Left ventricle myocardium inferior (tissue), 1 donor: ENCODE data around the gene SP140. TPM values are rescaled to one million over a fixed set of nuclear protein-coding genes. Genes with fewer than 3 reads are reported as not detected.
"Not testable (repeated sequence)": the region's sequence is repeated elsewhere in the genome, so short reads cannot be mapped to it uniquely, and the experiment has no call there.

Experiments
- DNase-seq: peaks from one replicate; pipeline ENCODE4 v3.0.0-alpha.2; 2020
- H3K27ac ChIP-seq: fragments of 200-600 bp; replicated peaks from 2 replicates; pipeline ENCODE4 v1.8.0; 2021
- H3K27me3 ChIP-seq: fragments of 200-600 bp; 2 replicates; pipeline ENCODE4 v1.8.0; 2021; ENCODE audit warnings: low read depth
- H3K36me3 ChIP-seq: fragments of 200-600 bp; 2 replicates; pipeline ENCODE4 v1.8.0; 2021
- H3K4me1 ChIP-seq: fragments of 200-600 bp; 2 replicates; pipeline ENCODE4 v1.8.0; 2021
- H3K4me3 ChIP-seq: fragments of 200-600 bp; 2 replicates; pipeline ENCODE4 v1.8.0; 2021; ENCODE audit warnings: mild to moderate bottlenecking, moderate library complexity
- H3K9me3 ChIP-seq: fragments of 200-600 bp; replicated peaks from 2 replicates; pipeline ENCODE4 v1.8.0; 2021
- CTCF ChIP-seq: fragments of 200-600 bp; IDR thresholded peaks from 2 replicates; pipeline ENCODE4 v1.8.0; 2021; ENCODE audit warnings: antibody characterized with exemption, mild to moderate bottlenecking, borderline replicate concordance
- intact Hi-C: fragments of 100-400 bp; cut with micrococcal nuclease; formaldehyde crosslinking; loops from one replicate; pipeline ENCODE4 v1.11.0; 2022
- total RNA-seq: library from RNA; stranded (reverse); fragmentation: NEBNext Ultra II Directional; extraction: Animal tissue kit (Norgen Biotek cat#: 25700); gene quantifications from one replicate; pipeline ENCODE4 v1.2.1, GENCODE V29; 2021
- donor health status: DM: no; HTN: yes; CAD: no; lungs with severe emphysema.

The SP140 gene
- total RNA-seq, 1 donor from 2014 or later, result 1.3 TPM

- Histone ChIP-seq H3K4me3 (peak within 1 kb of the TSS; percentile 71), H3K36me3 (peaks cover 22% of the 10 kb centered on the region), H3K27me3 (no peaks in the 10 kb centered on the region), H3K27ac (peak within 1 kb of the TSS; percentile 91), H3K9me3 (no peaks in the 10 kb centered on the region), H3K4me1 (peaks cover 35% of the 10 kb centered on the region)
- intact Hi-C loops, result no loop called here
- no peak for TF ChIP-seq CTCF
- peak; percentile 65 for DNase-seq
Observed at GRCh38 chr2:230219419-230220331, 5.9 kb upstream of the SP140 start, which contains the start of gene SP110. TSS of gene SP110 (minus strand) at chr2:230219984. CDS start at chr2:230216927, 3,057 bp downstream.

GRCh38 chr2:230220347-230220969 lies 5.1 kb upstream of the SP140 start:
- no peak for DNase-seq
- Histone ChIP-seq H3K4me3 (peak overlapping the region; percentile 71), H3K27ac (peak overlapping the region; percentile 91), H3K27me3 (no peaks in the 10 kb centered on the region), H3K36me3 (peaks cover 14% of the 10 kb centered on the region), H3K9me3 (no peaks in the 10 kb centered on the region), H3K4me1 (peaks cover 35% of the 10 kb centered on the region)
- no peak for TF ChIP-seq CTCF
- intact Hi-C loops, result no loop called here

GRCh38 chr2:230221493-230221892 lies 4.0 kb upstream of the SP140 start:
- Histone ChIP-seq H3K27ac (no peak overlapping the region), H3K4me3 (no peak overlapping the region), H3K36me3 (peaks cover 4% of the 10 kb centered on the region), H3K27me3 (no peaks in the 10 kb centered on the region), H3K9me3 (no peaks in the 10 kb centered on the region), H3K4me1 (peaks cover 35% of the 10 kb centered on the region)
- intact Hi-C loops, result no loop called here
- TF ChIP-seq CTCF, result no peak
- no peak for DNase-seq

- H3K27me3 ChIP-seq, DNase-seq, intact Hi-C loops, H3K36me3 ChIP-seq, H3K4me3 ChIP-seq, H3K27ac ChIP-seq, H3K9me3 ChIP-seq: not testable (repeated sequence)
- peaks cover 28% of the 10 kb centered on the region for H3K4me1 ChIP-seq
Observed at GRCh38 chr2:230222829-230223228, 2.7 kb upstream of the SP140 start.

GRCh38 chr2:230224458-230224857 lies 1.1 kb upstream of the SP140 start:
- intact Hi-C loops, result no loop called here
- DNase-seq, result no peak
- no peak for TF ChIP-seq CTCF
- peaks cover 11% of the 10 kb centered on the region for H3K4me1 ChIP-seq
- H3K27me3 ChIP-seq, result no peaks in the 10 kb centered on the region
- H3K36me3 ChIP-seq, result no peaks in the 10 kb centered on the region
- no peak overlapping the region for H3K4me3 ChIP-seq
- H3K9me3 ChIP-seq, result no peaks in the 10 kb centered on the region
- no peak overlapping the region for H3K27ac ChIP-seq
